IMR-90 (cell line): Measurements from ENCODE around the gene PNMA1.

Source experiments
- FOS ChIP-seq: fragments of 150-350 bp; IDR thresholded peaks from 2 replicates; pipeline ENCODE4 v1.6.1; 2016; ENCODE audit warnings: low read depth, low read length
- MAFK ChIP-seq: IDR thresholded peaks from 2 replicates; pipeline ENCODE4 v1.6.1; 2012; ENCODE audit warnings: low read depth, low read length, improper control_type of control experiment
- MXI1 ChIP-seq: IDR thresholded peaks from 2 replicates; pipeline ENCODE4 v1.6.1; 2012; ENCODE audit warnings: low read depth, mild to moderate bottlenecking, low read length, moderate library complexity, borderline replicate concordance
- POLR2A ChIP-seq: IDR thresholded peaks from 2 replicates; pipeline ENCODE4 v1.6.1; 2012; ENCODE audit warnings: mild to moderate bottlenecking, low read depth, low read length
- RFX5 ChIP-seq: IDR thresholded peaks from 2 replicates; pipeline ENCODE4 v1.8.0; 2012; ENCODE audit warnings: low read depth, mild to moderate bottlenecking, low read length, moderate library complexity
- SMC3 ChIP-seq: fragments of 150-350 bp; IDR thresholded peaks from 2 replicates; pipeline ENCODE4 v1.6.1; 2016; ENCODE audit warnings: low read depth, mild to moderate bottlenecking, antibody characterized with exemption, low read length, moderate library complexity
- TF ChIP-seq, protein P1 (sequence below): conservative IDR thresholded peaks from 2 replicates; pipeline ENCODE4 v1.5.1; 2012; ENCODE audit warnings: mild to moderate bottlenecking, low read depth, low read length, improper control_type of control experiment

DNA sequence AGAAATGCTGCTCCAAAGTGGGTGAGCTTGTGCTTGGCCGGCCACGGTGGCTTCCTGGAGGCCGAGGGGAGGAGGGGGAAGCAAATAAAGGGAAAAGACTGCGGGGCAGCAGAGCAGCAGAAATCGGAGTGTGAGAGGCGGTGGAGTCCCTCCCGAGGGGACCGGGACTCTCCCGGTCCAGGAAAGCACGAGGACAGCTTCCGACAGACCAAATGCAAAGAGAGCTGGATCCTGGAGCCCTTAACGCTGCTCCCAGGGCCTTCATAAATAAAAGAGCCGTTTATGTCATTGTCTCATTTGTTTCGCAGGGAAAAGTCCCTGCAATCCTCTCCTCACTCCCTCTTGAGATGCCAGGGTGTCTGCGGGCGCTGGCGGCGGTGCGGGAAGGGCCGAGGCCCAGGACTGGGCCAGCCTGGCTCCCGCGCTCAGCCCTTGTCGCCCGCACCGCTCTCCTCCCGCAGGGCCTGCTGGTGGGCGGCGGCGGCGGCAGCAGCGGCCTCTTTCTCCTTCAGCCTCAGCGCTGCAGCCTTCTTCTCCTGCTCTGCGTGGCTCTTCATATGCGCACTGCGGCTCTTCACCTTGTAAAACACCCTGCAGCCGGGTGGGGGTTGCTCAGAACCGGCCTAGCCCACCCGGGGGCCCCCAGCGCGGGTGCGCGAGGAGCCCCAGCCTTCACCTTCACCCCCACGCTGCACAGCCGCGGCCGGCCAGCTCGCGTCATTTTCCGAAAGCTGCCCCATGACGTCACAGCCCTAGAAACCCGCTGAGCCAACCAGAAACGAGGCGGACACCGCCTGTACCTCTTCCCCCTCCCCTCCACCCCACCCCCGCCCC, 4.5 kb upstream of the PNMA1 start:
- TF ChIP-seq, protein P1, sequence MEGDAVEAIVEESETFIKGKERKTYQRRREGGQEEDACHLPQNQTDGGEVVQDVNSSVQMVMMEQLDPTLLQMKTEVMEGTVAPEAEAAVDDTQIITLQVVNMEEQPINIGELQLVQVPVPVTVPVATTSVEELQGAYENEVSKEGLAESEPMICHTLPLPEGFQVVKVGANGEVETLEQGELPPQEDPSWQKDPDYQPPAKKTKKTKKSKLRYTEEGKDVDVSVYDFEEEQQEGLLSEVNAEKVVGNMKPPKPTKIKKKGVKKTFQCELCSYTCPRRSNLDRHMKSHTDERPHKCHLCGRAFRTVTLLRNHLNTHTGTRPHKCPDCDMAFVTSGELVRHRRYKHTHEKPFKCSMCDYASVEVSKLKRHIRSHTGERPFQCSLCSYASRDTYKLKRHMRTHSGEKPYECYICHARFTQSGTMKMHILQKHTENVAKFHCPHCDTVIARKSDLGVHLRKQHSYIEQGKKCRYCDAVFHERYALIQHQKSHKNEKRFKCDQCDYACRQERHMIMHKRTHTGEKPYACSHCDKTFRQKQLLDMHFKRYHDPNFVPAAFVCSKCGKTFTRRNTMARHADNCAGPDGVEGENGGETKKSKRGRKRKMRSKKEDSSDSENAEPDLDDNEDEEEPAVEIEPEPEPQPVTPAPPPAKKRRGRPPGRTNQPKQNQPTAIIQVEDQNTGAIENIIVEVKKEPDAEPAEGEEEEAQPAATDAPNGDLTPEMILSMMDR: no peak
- TF ChIP-seq MAFK (no peak), FOS (no peak), RFX5 (no peak), SMC3 (no peak), POLR2A (no peak), MXI1 (no peak)
